K562 (cell line): Measurements from ENCODE around the gene EDARADD. TPM values are rescaled to one million over a fixed set of nuclear protein-coding genes. Genes with fewer than 3 reads are reported as not detected.

ENCODE experiments used
- ATAC-seq: fragments of 200-7000 bp; cut with Tn5 transposase; 3 replicates; pipeline ENCODE4 v1.9.1; 2020; ENCODE audit warnings: moderate library complexity
- BruUV-seq: library from RNA; stranded (reverse); fragments of 400-500 nt; replicated peaks from 2 replicates; lab custom pipeline; 2021; lab: Mats Ljungman, UMichigan
- CTCF ChIA-PET: fragments of 300-600 bp; formaldehyde crosslinking; extraction: SDS; loops from one replicate; lab custom pipeline; 2021; ENCODE audit warnings: low intra/inter-chr PET ratio; lab: Yijun Ruan, JAX
- POLR2A ChIA-PET: fragments of 300-600, 350-650 bp; sonication (Branson Sonifier 250); formaldehyde crosslinking; extraction: SDS; loops from one replicate; lab custom pipeline; 2021; ENCODE audit warnings: antibody characterized with exemption, inconsistent platforms; lab: Yijun Ruan, JAX
- DNase-seq, 4 experiments: peaks; one replicate each; pipeline versions ENCODE4 v3.0.0 to v3.0.0-alpha.2; 2011 to 2018; ENCODE audit warnings: low spot score in 3 of 4, mixed read lengths in 3 of 4; ENCODE audit errors: extremely low read depth in 1 of 4
- FAIRE-seq: peaks from 2 replicates; lab custom pipeline; 2011; peaks lifted over from hg19 to GRCh38; lab: Jason Lieb, UNC
- H2AFZ ChIP-seq: 2 replicates; pipeline ENCODE4 v1.6.0; 2011; ENCODE audit warnings: low read depth, low read length, control low read depth, inconsistent platforms
- H3K27ac ChIP-seq: fragments of 200-600 bp; 3 replicates; pipeline ENCODE4 v1.8.0; 2011; ENCODE audit warnings: low read depth, mild to moderate bottlenecking, control low read depth, inconsistent platforms, low read length, moderate library complexity, mixed read lengths; ENCODE audit errors: extremely low read depth
- H3K27me3 ChIP-seq, 2 experiments: fragments of 300-600 bp in 1 of 2; 2 replicates in 1 of 2; 3 replicates in 1 of 2; pipeline versions ENCODE4 v1.6.0 to v1.8.0; 2011; ENCODE audit warnings: inconsistent platforms in 2 of 2, low read length in 2 of 2, mild to moderate bottlenecking in 1 of 2, mixed read lengths in 1 of 2, moderate library complexity in 1 of 2; ENCODE audit not compliant: control insufficient read depth in 2 of 2, insufficient read depth in 2 of 2
- H3K36me3 ChIP-seq: fragments of 300-600 bp; 3 replicates; pipeline ENCODE4 v1.8.0; 2011; ENCODE audit warnings: mild to moderate bottlenecking, low read length, inconsistent platforms; ENCODE audit not compliant: control insufficient read depth, insufficient read depth
- H3K4me1 ChIP-seq, 2 experiments: fragments of 200-600 bp in 1 of 2; replicated peaks in 1 of 2; 2 replicates in 1 of 2; 3 replicates in 1 of 2; pipeline versions ENCODE4 v1.5.1 to v1.8.0; 2011; ENCODE audit warnings: inconsistent platforms in 2 of 2, low read length in 2 of 2, mild to moderate bottlenecking in 1 of 2, mixed read lengths in 1 of 2, moderate library complexity in 1 of 2; ENCODE audit not compliant: control insufficient read depth in 2 of 2, insufficient read depth in 2 of 2
- H3K4me2 ChIP-seq: 2 replicates; pipeline ENCODE4 v1.6.1; 2011; ENCODE audit warnings: low read length, control low read depth, inconsistent platforms, mixed read lengths; ENCODE audit not compliant: insufficient read depth
- H3K4me3 ChIP-seq: fragments of 200-600 bp; sonication (generic), shearing (Covaris generic); 2 replicates; pipeline ENCODE4 v1.5.1; 2016; ENCODE audit warnings: control low read depth, inconsistent platforms
- H3K79me2 ChIP-seq: fragments of 200-600 bp; 3 replicates; pipeline ENCODE4 v1.8.0; 2011; ENCODE audit warnings: low read length, inconsistent platforms; ENCODE audit not compliant: control insufficient read depth, insufficient read depth
- H3K9ac ChIP-seq, 2 experiments: 2 replicates each; pipeline versions ENCODE4 v1.6.0 to v1.6.1; 2011; ENCODE audit warnings: low read depth in 2 of 2, low read length in 2 of 2, control low read depth in 1 of 2, inconsistent platforms in 1 of 2, mild to moderate bottlenecking in 1 of 2, mixed read lengths in 1 of 2; ENCODE audit not compliant: insufficient read depth in 1 of 2
- H3K9me1 ChIP-seq: one replicate; pipeline ENCODE4 v1.6.0; 2011; ENCODE audit warnings: inconsistent platforms, mild to moderate bottlenecking, low read length, moderate library complexity; ENCODE audit not compliant: control insufficient read depth, insufficient read depth
- H3K9me3 ChIP-seq: replicated peaks from 2 replicates; pipeline ENCODE4 v1.5.1; 2011; ENCODE audit warnings: low read depth, low read length, inconsistent platforms; ENCODE audit not compliant: control insufficient read depth, insufficient read depth
- H4K20me1 ChIP-seq: replicated peaks from 2 replicates; pipeline ENCODE4 v1.6.1; 2011; ENCODE audit warnings: low read length, inconsistent platforms, mixed read lengths; ENCODE audit not compliant: control insufficient read depth, insufficient read depth
- CXXC5 ChIP-seq: fragments of 250-450 bp; sonication (Bioruptor Pico); IDR thresholded peaks from 2 replicates; pipeline ENCODE4 v1.8.0; 2022; ENCODE audit warnings: inconsistent platforms, mild to moderate bottlenecking, moderate library complexity
- IFI16 ChIP-seq: fragments of 250-450 bp; sonication (Bioruptor Pico); IDR thresholded peaks from 2 replicates; pipeline ENCODE4 v2.1.2; 2022; ENCODE audit warnings: mild to moderate bottlenecking, inconsistent platforms
- LEF1 ChIP-seq: fragments of 450-650 bp; IDR thresholded peaks from 2 replicates; pipeline ENCODE4 v1.6.1; 2016; ENCODE audit warnings: mild to moderate bottlenecking
- MBD2 ChIP-seq: sonication (generic); IDR thresholded peaks from 2 replicates; pipeline ENCODE4 v1.6.1; 2016; ENCODE audit warnings: low read depth, borderline replicate concordance
- MECOM ChIP-seq: fragments of 250-450 bp; sonication (Bioruptor Pico); IDR thresholded peaks from 2 replicates; pipeline ENCODE4 v1.8.0; 2022; ENCODE audit warnings: inconsistent platforms
- NCOR1 ChIP-seq: fragments of 450-650 bp; IDR thresholded peaks from 2 replicates; pipeline ENCODE4 v1.6.1; 2016; ENCODE audit warnings: mild to moderate bottlenecking, moderate library complexity
- POLR2G ChIP-seq: fragments of 200-400 bp; formaldehyde crosslinking; IDR thresholded peaks from 2 replicates; pipeline ENCODE4 v1.6.1; 2017; ENCODE audit warnings: low read depth, mild to moderate bottlenecking, antibody characterized with exemption, low read length, moderate library complexity
- PURB ChIP-seq: sonication (generic); formaldehyde crosslinking; IDR thresholded peaks from 2 replicates; pipeline ENCODE4 v1.9.0; 2021; ENCODE audit warnings: low read depth, mild to moderate bottlenecking, missing genetic modification reagents
- RB1 ChIP-seq: fragments of 450-650 bp; IDR thresholded peaks from 2 replicates; pipeline ENCODE4 v1.6.1; 2017; ENCODE audit warnings: low read depth, mild to moderate bottlenecking
- SP2 ChIP-seq: IDR thresholded peaks from 2 replicates; pipeline ENCODE4 v1.6.1; 2011; ENCODE audit warnings: mild to moderate bottlenecking, low read depth, low read length, moderate library complexity; ENCODE audit not compliant: poor library complexity, severe bottlenecking; ENCODE audit errors: extremely low read depth
- ZNF280B ChIP-seq: fragments of 250-450 bp; sonication (Bioruptor Pico); IDR thresholded peaks from 2 replicates; pipeline ENCODE4 v1.5.1; 2021; ENCODE audit warnings: mild to moderate bottlenecking
- ZNF778 ChIP-seq: fragments of 450-650 bp; formaldehyde crosslinking; IDR thresholded peaks from 2 replicates; pipeline ENCODE4 v1.4.0; 2020; ENCODE audit warnings: mild to moderate bottlenecking, moderate library complexity
- WGBS: fragments of 100-300 bp; shearing (Covaris generic); methylation state at CpG from one replicate; pipeline ENCODE4 v1.1.6; 2016; ENCODE audit warnings: low coverage, mixed read lengths; ENCODE audit not compliant: insufficient coverage; ENCODE audit errors: missing lambda C conversion rate; 5-methylcytosine and 5-hydroxymethylcytosine counted together
- in situ Hi-C: fragments of 300-500 bp; cut with MboI; formaldehyde crosslinking; loops from 4 replicates; pipeline ENCODE4 v1.15.0; 2018; ENCODE audit warnings: inconsistent platforms, mixed read lengths
- intact Hi-C: fragments of 100-400 bp; cut with micrococcal nuclease; formaldehyde crosslinking; loops from 2 replicates; pipeline ENCODE4 v1.14.2; 2022
- polyA plus RNA-seq, 8 experiments: library from polyadenylated mRNA; depleted of rRNA in 4 of 8; stranded (reverse) in 5 of 8; unstranded in 3 of 8; fragments of >200 nt; fragmentation: Nextera tagmentation in 2 of 8; fragmentation: Illumina TruSeq in 1 of 8; extraction: Ambion mirVana in 2 of 8; extraction: Trizol in 1 of 8; gene quantifications; 2 replicates each; pipeline versions ENCODE4 v1.2.1 to v1.2.3, GENCODE V29; 2011 to 2014; ENCODE audit warnings: inconsistent platforms in 1 of 8, missing spikeins in 1 of 8
- total RNA-seq, 7 experiments: library from RNA; depleted of rRNA in 6 of 7; stranded (reverse); fragments of >200 nt in 6 of 7; fragmentation: Illumina TruSeq in 2 of 7; extraction: Trizol in 2 of 7; gene quantifications; 2 replicates each; pipeline versions ENCODE4 v1.2.1 to v1.2.3, GENCODE V29; 2011 to 2021; ENCODE audit warnings: low replicate concordance in 1 of 7
- TF ChIP-seq, protein P1 (sequence below): sonication (generic); formaldehyde crosslinking; IDR thresholded peaks from 2 replicates; pipeline ENCODE4 v1.8.1; 2023; ENCODE audit warnings: missing genetic modification reagents, mild to moderate bottlenecking, borderline replicate concordance
- TF ChIP-seq, protein P2 (sequence below): sonication (generic); formaldehyde crosslinking; IDR thresholded peaks from 2 replicates; pipeline ENCODE4 v1.8.0; 2022; ENCODE audit warnings: mild to moderate bottlenecking, low read depth, missing genetic modification reagents

The EDARADD gene
- total and polyA plus RNA-seq, 9 of the 15 experiments (the other 6 are each of a cell fraction or from before 2014, with no cell fraction given) = 0.46 to 32.4 (median 20.6) TPM

DNA sequence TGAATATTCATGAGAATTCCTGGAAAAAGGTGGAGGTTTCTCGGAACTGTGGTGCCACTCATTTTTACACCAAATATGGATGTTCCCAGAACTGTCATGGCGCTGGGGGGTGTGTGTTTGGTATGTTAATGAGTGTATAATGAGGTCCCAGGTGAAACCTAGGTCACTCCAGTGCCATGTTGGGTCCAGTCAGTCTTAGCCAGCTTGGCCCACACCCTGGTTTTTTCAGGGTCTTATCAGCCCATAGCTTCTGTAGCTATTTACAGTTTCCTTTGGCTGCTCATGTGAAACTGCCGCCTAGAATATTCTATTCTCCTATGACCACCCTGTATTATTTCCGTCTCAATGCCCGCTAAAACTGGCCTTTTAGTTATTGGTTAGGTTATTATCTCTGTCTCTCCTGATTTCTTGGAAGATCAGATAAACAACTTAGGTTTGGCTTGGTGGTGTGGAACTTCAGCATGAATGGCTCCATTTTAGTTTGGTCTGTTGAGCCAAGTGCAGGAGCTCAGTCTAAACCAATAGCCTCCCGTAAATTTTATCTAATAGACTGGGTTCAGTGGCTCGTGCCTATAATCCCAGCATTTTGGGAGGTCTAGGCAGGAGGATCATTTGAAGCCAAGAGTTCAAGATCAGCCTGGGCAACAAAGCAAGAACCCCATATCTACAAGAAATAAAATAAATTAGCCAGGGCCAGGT, 42.1 kb upstream of the EDARADD start:
- peak; percentile 24 to 99 (median 48) for DNase-seq
- POLR2A ChIA-PET = interaction anchor here (0.6 to 1.6 kb wide), 11 partner anchors 8 to 177 kb away, joined by 3 to 6 read pairs (median 3); partner anchors contain the start of genes EDARADD and ERO1B
- FAIRE-seq = peak; percentile 82
- in situ Hi-C loops = no loop called here
- Histone ChIP-seq H3K79me2 (no peaks in the 10 kb centered on the region), H3K27ac (peak overlapping the region; percentile 97), H2AFZ (peak overlapping the region; percentile 79), H3K9ac (peak overlapping the region in 1 of 2 experiments; percentile 69; a peak in 2 of 4 replicates), H3K36me3 (no peaks in the 10 kb centered on the region), H3K4me2 (peak overlapping the region; percentile 20; the same call in 1 of the 2 replicates), H3K9me1 (no peaks in the 10 kb centered on the region), H3K27me3 (no peaks in the 10 kb centered on the region), H4K20me1 (no peaks in the 10 kb centered on the region), H3K4me3 (no peak overlapping the region), H3K9me3 (peaks cover 8% of the 10 kb centered on the region), H3K4me1 (peaks cover 44 to 59% of the 10 kb centered on the region in 2 experiments)
- TSS peak; percentile 79 for BruUV-seq
- ATAC-seq = peak; percentile 90
- 2% methylated on average over 7 of the region's 7 CpGs for whole genome bisulfite sequencing
- CTCF ChIA-PET = no interaction called here
- intact Hi-C loops = loop anchor here (1.0 to 5.0 kb wide), 3 partner anchors 42 to 135 kb away; partner anchors contain the start of genes EDARADD and ERO1B
- TF ChIP-seq CXXC5 (CRISPR knock-in tag) (peak; percentile 66), MBD2 (peak; percentile 61; the same call in 1 of the 2 replicates), ZNF280B (CRISPR knock-in tag) (no peak), POLR2G (0 out of 2 replicates have a peak, but pooled peaks have one; percentile 34), SP2 (no peak), RB1 (no peak), MECOM (CRISPR knock-in tag) (peak; percentile 71), LEF1 (peak; percentile 97), NCOR1 (peak; percentile 87), ZNF778 (CRISPR knock-in tag) (no peak), PURB (CRISPR knock-in tag) (no peak), IFI16 (peak; percentile 78; the same call in 1 of the 2 replicates)
- TF ChIP-seq, protein P1, sequence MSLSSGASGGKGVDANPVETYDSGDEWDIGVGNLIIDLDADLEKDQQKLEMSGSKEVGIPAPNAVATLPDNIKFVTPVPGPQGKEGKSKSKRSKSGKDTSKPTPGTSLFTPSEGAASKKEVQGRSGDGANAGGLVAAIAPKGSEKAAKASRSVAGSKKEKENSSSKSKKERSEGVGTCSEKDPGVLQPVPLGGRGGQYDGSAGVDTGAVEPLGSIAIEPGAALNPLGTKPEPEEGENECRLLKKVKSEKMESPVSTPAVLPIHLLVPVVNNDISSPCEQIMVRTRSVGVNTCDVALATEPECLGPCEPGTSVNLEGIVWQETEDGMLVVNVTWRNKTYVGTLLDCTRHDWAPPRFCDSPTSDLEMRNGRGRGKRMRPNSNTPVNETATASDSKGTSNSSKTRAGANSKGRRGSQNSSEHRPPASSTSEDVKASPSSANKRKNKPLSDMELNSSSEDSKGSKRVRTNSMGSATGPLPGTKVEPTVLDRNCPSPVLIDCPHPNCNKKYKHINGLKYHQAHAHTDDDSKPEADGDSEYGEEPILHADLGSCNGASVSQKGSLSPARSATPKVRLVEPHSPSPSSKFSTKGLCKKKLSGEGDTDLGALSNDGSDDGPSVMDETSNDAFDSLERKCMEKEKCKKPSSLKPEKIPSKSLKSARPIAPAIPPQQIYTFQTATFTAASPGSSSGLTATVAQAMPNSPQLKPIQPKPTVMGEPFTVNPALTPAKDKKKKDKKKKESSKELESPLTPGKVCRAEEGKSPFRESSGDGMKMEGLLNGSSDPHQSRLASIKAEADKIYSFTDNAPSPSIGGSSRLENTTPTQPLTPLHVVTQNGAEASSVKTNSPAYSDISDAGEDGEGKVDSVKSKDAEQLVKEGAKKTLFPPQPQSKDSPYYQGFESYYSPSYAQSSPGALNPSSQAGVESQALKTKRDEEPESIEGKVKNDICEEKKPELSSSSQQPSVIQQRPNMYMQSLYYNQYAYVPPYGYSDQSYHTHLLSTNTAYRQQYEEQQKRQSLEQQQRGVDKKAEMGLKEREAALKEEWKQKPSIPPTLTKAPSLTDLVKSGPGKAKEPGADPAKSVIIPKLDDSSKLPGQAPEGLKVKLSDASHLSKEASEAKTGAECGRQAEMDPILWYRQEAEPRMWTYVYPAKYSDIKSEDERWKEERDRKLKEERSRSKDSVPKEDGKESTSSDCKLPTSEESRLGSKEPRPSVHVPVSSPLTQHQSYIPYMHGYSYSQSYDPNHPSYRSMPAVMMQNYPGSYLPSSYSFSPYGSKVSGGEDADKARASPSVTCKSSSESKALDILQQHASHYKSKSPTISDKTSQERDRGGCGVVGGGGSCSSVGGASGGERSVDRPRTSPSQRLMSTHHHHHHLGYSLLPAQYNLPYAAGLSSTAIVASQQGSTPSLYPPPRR = no peak
- TF ChIP-seq, protein P2, sequence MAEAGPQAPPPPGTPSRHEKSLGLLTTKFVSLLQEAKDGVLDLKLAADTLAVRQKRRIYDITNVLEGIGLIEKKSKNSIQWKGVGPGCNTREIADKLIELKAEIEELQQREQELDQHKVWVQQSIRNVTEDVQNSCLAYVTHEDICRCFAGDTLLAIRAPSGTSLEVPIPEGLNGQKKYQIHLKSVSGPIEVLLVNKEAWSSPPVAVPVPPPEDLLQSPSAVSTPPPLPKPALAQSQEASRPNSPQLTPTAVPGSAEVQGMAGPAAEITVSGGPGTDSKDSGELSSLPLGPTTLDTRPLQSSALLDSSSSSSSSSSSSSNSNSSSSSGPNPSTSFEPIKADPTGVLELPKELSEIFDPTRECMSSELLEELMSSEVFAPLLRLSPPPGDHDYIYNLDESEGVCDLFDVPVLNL = no peak
